ENCODE data around the gene ZP4.

ZP4 gene

GRCh38 chr1:237890822-237891221 lies at the start of gene ZP4:
TSS of gene ZP4 (minus strand) at chr1:237890922. CDS start at chr1:237890635, 287 bp downstream.
- DNase-seq: no peak

GRCh38 chr1:237938553-237938952 lies 47.8 kb upstream of the ZP4 start:
- DNase-seq: no peak

GRCh38 chr1:237938068-237938467 lies 47.3 kb upstream of the ZP4 start:
- DNase-seq: no peak

DNA sequence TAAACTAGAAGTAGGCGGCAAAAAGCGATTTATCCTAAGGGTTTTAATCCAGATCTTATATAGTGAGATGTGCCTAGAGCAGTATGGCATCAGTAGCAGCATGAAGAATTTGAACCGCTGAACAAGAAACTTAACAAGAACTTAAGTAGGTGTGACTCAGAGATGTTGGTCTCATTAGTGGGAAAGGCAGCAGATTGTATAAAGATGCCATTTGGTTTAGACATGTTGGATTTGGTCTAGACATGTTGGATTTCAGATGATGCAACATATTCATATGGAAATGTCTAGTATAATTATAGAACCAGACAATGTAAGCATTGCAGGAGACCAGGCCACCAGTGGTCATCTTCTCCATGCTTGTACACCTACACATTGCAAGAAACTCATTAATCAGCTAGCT lies 42.1 kb upstream of the ZP4 start:
- DNase-seq: no peak

DNA sequence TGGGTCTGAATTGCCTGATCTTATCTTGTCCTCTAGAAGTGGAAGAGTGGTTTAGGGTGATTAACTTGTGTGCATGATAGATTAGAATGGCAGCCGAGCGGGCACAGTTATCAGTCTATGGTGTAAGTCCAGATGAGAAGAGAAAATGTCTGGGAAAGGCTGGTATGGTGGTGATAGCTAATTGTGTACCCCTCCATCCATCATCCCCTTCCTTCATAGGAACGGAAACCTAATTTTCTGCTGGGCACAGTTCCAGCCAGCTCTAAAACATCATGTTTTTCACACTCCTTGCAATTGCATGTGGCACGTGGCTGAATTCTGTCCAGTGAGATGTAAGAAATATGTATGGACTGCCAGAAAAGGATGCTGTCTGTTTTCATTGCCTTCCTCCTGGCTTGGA lies 40.9 kb upstream of the ZP4 start:
- DNase-seq: no peak

DNA sequence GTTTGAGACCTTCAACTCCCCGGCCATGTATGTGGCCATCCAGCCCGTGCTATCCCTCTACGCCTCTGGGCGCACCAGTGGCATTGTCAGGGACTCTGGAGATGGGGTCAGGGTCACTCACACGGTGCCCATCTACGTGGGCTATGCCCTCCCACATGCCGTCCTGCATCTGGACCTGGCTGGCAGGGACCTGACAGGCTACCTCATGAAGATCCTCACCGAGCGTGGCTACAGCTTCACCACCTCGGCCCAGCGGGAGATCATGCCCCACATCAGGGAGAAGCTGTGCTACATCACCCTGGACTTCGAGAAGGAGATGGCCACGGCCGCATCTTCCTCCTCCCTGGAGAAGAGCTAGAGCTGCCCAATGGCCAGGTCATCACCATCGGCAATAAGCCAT lies 36.5 kb upstream of the ZP4 start:
- DNase-seq: no peak

DNA sequence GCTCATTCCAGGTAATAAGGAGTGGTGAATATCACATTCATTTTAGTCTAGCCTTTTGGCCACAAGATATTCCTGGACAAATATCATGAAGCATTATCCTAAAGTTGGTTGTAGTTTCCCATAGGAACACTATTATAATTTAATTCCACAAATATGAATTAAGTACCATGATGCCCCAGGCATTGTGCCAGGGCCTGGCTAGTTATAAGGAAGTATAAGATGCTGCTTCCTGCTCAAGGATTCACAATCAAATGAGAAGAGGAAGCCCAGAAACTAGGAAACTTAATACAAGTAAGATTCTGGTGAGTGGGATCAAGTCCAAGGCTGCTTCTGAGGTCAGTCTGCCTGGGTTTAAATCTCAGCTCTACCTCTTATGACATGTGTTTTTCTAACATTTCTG lies 30.6 kb upstream of the ZP4 start:
- no peak for DNase-seq

DNA sequence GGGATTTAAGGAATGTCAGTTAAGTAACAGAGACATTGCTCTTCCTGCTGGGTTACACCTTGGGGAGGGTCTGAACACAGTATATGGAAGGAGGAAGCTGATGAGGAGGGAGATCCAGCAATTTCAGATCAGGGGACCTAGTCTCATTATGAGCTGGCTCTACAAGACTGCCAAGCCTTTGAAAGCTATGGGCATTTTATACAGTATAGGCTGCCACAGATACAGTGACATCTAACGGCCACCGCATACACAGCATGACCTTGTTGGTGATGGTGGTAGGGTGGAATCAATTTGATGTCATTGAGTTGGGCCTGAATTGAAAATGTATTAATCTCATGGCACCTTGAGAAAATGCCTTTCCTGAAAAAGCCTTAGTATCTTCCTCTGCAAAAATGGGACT lies 22.6 kb upstream of the ZP4 start:
- DNase-seq: no peak

GRCh38 chr1:237911911-237912310 lies 21.2 kb upstream of the ZP4 start:
- no peak for DNase-seq

GRCh38 chr1:237910834-237911233 lies 20.1 kb upstream of the ZP4 start:
- no peak for DNase-seq

GRCh38 chr1:237903961-237904360 lies 13.2 kb upstream of the ZP4 start:
- DNase-seq: no peak

DNA sequence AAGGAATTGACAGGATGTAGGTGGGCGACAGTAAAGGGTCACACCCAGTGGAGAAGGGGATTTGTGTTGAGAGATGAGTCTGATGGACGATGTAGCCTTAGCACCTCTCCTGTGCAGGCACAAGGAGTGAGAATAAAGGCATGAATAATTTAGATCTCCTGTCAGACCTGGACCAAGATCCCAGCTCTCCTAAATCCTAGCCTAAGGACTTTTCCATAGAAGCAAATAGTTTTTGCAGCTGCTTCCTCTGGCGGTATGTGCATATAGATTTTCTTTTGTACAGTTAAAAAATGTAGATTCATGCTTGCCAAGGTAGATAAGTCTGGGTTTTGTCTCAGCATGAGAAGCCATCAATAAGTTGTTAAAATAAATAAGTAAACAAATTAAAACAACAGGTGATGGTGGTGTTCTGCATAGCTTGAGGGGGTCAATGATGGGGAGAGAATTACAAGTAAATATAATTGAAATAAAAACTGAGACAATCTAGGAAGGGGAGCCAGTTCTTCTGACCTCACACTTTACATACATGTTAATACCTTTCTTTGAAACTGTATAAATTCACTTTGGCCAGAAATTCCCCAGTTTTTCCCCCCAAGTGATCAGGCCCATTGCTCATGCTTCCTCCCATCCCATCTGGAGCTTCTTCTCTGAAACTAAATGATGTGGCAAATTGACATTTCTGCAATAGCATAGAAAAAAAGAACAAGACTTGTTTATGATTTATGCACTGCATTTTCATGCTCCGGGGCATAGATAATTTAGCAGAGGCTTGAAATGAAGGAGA lies 12.4 kb upstream of the ZP4 start:
- no peak for DNase-seq

DNA sequence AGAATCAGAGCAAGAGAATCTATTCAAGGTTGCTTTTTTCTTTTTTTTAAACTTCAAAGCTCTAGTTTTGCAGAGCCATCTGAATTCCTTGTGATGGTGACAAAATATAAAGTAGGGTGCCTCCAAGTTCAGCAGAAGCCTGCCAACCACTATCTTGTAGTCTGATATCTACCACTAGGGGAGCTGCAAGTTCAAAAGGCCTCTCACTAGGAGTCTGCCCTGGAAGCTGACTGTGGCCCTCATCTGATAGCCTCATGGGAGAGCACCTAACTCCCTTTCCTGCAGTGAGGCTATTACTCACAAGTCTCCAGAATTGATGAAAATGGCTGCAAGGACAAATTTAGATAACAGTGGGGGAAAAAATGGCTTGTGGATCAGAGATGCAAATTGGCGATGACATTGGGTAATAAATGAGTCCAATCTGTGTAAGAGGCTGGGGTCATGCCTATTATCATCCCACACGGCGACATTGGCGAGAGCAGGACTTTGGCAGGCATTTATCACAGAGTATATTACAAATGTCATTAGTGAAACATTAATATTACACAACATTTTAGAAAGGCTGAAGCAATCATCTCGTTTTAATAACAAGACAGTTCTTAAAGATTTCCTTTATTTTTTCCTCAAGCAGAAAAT lies 10.7 kb upstream of the ZP4 start:
- DNase-seq: peak in 1 of 3 experiments; percentile 20

- DNase-seq: no peak
Measured at GRCh38 chr1:237895630-237896029, 4.9 kb upstream of the ZP4 start.

DNA sequence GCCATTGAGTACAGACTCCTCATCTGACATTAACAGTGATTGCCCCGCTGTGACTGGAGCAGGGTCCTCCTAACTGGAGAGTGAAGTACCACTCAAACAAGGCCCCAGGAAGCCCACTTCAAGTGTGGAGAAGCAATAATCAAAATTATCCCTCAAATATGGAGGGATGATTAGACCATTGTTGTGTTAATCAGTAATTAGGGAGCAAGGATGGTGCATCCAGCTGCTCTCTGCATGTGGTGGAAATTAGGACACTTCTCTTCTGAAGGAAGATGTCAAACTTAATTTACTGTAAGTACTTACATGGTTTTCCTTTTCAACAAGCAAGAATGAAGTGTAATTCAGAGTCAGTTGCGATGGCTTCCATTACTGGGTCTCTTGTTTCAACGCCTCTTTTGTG lies 3.4 kb upstream of the ZP4 start:
- DNase-seq: peak in 2 of 3 experiments; percentile 77 to 97

DNA sequence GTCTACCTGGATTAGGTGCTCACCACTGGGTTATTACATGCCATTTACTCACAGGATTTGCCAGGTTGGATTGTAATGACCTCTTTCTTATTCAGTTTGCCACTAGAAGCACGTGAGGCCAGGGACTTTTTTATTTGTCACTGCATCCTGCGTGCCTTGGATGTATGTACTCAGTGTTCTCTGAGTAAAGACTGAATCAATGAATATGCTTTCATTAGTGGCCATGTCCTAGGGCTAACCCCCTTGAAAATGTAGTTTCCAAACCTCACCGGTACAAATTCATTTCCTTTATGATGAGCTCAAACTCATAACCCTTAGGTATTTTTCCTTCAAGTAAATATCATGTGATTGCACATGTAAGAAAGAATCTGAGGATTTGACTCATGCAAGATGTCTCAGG lies 1.3 kb upstream of the ZP4 start:
- DNase-seq: no peak

GRCh38 chr1:237891266-237891665 lies 544 bp upstream of the ZP4 start:
- DNase-seq: no peak

DNA sequence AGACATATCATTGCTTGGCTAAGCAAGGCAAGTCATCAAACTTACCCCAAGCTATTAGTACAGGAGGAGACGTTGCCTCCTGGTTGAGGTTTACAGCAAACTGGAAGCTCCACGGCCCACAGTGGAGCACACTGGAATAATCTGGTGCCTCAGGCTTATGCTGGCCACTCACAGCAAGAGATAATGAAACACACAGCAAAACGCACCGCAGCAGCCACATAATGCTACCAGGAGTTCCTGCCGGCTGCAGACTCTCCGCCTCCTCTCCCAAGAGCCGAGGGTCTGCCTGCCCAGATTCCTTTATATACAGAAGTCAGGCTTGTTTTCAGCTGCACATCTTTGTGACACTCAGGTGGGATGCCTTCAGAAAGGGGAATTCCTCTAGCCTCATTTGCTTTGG lies 306 bp downstream of the ZP4 start:
- no peak for DNase-seq

DNA sequence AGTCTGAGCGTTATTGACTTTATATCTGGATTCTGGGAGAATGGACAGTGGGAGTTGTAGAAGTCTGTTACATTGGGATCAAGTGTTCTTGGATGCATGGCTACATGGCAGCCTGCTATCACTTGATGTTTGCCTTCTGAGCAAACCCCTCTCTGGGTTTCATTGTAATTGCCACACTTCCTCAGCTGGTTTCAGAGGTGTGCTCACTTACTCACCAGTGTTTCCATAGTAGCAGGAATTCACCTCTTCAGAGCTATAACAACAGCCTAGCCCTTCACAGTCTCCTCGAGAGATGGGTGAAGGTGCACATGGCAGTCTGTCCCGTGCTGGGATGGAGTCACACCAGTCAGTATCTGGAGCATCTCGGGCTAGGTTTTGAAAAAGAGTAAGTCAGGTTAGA lies 2.6 kb downstream of the ZP4 start:
- DNase-seq: peak in 1 of 3 experiments; percentile 39

DNA sequence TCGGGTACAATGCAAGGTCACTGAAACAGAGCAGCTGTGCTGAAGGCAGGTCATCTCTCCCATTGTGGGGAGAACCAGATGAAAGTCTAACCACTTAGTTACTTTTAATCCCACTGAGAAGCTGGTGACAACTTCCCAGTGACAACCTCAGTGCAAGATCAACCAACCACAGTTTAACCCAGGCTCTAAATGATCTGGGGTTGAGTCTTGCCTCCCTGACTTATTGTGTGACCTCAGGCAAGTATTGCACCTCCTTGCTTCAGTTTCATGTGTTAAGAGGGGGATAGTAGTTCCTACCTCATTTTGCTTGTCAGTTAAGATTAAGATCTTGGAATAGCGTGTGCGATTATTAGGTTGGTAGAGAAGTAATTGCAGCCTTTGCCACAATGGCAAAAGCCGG lies 3.2 kb downstream of the ZP4 start:
- DNase-seq: no peak

DNA sequence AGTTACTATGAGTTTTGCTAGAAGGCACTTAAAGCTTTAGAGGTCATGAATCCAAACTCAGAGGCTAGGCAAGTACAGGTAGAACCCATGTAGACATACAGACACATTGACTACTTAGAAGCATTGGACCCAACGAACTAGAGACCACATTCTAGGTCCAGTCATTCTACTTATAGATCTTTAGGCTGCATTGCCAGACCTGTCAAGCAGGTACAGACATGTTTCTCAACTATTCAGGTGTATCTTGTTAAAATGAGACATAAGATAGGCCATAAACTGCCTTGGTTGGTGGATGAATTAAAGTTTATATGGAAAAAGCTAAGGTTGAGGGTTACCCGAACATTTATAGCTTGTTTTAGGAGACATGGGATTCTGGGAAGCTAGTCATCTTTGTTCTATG lies 6.5 kb downstream of the ZP4 start:
- no peak for DNase-seq

DNA sequence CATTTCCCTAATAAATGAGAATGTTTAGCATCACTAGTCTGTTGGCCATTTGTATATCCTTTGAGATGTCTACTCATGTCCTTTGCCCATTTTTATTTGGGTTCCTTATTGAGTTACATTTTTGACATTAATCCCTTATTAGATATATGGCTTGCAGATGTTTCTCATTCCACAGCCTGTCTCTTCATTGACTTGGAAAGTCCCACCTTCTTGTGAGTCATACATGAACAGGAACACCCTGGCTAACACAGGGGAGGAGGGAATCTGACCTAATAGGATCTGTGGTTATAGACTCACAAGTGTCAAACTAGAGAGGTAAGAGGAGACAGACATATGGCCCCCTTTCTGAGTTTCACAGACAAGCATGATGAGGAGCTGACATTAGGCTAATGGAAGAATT lies 11.5 kb downstream of the ZP4 start:
- DNase-seq: no peak

DNA sequence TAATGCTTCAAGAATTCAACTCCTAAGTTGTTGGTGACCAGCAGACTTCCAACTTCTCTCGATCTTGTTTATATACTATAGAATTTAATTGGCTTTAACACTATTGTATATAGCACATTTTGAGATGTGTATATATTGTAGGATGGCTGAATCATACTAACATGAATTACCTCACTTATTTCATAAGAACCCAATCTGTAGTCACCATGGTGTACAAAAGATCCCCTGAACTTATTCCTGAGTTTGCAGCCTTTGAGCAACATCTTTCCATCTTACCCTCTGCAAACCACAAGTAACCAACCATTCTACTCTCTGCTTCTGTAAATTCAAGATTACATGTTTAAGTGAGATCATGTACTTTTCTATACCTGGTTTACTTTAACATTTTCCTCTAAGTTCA lies 12.3 kb downstream of the ZP4 start:
- DNase-seq: no peak

GRCh38 chr1:237877631-237878030 lies 13.1 kb downstream of the ZP4 start:
- peak in 2 of 3 experiments; percentile 41 to 72 for DNase-seq

GRCh38 chr1:237875291-237875690 lies 15.4 kb downstream of the ZP4 start:
- no peak for DNase-seq

Data from NCI-H1417 (cell line).